DMS53 (cell line): ENCODE measurements around the gene DDX54.
A peak's percentile ranks its signal among the peaks of the same experiment; 100 is the strongest.
"Not testable (repeated sequence)": the region's sequence is repeated elsewhere in the genome, so short reads cannot be mapped to it uniquely, and the experiment has no call there.

Experiments
- DNase-seq: peaks from one replicate; lab custom pipeline; 2025; lab: John Stamatoyannopoulos, UW

The DDX54 gene

GRCh38 chr12:113220593-113221180 lies 35.4 kb upstream of the DDX54 start:
- DNase-seq, result peak; percentile 87

DNA sequence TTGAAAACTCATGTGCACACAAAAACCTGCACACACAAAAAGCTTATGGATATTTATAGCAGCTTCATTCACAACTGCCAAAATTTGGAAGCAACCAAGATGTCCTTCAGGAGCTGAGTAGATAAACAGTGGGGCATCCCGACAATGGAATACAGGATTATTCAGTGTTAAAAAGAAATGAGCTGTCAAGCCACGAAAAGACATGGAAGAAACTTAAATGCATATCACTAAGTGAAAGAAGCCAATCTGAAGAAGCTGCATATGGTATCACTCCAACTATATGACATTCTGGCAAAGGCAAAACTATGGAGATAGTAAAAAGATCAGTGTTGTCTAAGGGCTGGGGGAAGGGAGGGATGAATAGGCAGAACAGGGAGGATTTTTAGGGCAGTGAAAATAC lies 30.7 kb upstream of the DDX54 start:
- no peak for DNase-seq

DNA sequence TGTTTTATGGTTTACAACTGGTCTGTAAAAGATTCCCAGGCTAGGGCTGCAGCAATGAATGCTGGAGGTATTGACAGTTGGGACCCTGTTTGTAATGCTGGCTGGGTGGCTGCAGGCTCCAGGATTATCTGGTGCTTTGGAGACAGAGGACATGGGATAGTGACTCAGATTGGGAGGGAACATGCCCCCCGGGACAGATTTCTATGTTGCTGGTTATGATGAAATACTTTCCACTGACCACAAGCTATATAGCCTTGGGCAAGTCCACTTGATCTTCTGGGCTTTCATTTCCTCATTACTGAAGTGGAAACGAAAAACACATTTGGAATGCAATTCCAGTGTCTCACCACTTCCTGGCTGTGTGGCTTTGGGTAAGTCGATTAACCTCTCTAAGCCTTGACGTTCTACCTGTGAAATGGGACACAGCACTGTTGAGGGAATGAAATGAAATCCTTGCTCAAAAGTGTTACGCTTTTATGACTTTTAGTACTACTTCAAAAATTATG lies 29.7 kb upstream of the DDX54 start:
- DNase-seq, result peak; percentile 60

DNA sequence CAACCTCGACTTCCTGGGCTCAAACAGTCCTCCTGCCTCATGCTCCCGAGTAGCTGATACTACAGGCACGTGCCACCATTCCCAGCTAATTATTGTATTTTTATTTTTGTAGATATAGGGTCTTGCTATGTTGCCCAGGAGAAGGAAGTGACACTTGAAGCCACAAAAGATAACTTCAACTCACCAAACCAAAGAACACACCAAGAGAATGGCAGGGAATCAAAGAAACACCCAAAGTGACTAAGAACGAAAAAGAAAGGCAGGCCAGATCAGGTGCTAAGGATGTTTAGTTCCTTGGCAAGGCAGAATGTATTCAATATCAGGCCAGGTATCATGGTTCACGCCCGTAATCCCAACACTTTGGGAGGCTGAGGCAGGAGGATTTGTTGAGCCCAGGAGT lies 25.9 kb upstream of the DDX54 start:
- DNase-seq, result no peak

DNA sequence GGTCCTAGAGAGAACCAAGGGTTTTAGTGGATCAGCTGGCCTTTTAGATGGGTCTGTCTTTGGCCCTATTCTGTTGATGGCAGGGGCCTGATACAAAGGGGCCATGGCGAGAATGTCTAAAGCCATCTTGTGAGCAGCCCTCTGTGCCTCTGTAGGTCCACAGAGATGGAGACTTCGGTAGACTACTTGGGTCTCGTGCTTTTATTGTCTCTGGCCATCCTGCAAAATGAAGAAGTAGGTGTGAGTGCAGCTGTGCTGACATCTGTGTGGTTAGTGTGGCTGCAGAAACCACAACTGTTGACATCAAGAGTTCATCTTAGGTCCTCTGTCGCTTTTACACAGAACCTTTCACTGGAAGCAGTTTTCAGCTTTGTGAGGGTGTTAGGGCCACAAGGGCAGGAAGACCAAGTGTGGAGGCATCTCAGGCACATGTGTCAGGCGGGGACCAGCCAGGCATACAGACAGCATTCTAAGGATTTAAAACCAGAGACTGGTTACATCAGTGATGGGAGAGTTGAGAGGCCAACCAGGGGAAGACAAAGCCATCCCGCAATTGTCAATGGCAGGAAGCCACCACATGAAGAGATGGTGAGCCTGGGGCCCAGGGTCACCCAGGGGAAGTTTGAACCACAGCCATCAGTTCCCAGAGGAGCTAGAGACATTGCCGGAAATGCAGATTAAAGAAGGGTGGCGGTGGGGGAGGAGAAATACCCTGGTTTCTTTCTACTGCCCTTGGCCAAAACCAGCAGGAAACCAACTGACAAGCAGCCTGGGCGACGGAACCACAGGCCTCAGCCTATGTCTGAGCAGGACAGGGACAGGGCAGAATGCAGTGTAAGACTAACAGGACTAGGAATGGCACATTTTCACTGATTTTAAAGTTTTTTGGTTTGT lies 23.0 kb upstream of the DDX54 start:
- DNase-seq, result no peak

DNA sequence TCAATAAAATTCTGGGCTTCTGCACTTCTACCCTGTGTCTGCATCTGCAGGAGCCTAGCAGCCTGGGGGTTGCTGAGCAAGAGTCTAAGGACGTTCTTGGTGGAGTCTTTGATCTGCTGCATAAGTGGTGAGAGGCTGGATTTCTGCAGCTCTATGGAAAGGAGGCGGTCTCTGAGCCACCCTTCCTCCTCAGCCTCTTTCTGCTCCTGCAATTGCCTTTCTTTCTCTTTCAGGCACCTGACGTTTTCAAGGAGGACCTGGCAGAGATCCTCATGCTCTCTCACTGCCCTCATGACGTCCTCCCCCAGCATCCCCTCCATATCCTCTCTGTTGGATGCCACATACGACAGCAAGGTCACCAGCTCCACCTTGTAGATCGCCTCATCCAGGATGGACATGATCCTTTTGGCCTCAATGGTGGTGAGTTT lies 22.3 kb upstream of the DDX54 start:
- DNase-seq, result no peak

DNA sequence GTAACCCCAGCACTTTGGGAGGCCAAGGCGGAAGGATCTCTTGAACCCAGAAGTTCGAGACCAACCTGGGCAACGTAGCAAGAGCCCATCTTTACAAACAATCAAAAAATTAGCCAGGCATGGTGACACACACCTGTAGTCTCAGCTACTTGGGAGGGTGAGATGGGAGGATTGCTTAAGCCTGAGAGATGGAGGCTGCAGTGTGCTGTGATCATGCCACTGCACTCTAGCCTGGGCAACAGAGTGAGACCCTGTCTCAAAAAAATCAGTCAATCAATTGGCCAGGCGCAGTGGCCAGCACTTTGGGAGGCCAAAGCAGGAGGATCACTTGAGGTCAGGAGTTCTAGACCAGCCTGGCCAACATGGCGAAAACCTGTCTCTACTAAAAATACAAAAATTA lies 21.5 kb upstream of the DDX54 start:
- DNase-seq, result not testable (repeated sequence)

DNA sequence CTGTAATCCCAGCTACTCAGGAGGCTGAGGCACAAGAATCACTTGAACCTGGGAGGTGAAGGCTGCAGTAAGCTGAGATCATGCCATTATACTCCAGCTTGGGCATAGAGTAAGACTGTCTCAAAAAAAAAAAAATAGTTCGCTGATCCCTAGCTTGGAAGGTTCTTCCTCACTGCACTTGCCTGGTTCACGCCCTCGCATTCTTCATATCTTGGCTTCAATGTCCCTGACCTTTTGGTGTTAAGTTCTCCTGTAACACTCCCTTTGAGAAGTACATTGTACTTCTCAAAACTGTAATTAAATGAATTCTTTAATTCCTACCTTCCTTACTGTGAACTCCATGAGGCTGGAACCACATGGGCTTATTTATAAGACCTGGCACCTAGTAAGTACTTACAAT lies 19.5 kb upstream of the DDX54 start:
- no peak for DNase-seq

DNA sequence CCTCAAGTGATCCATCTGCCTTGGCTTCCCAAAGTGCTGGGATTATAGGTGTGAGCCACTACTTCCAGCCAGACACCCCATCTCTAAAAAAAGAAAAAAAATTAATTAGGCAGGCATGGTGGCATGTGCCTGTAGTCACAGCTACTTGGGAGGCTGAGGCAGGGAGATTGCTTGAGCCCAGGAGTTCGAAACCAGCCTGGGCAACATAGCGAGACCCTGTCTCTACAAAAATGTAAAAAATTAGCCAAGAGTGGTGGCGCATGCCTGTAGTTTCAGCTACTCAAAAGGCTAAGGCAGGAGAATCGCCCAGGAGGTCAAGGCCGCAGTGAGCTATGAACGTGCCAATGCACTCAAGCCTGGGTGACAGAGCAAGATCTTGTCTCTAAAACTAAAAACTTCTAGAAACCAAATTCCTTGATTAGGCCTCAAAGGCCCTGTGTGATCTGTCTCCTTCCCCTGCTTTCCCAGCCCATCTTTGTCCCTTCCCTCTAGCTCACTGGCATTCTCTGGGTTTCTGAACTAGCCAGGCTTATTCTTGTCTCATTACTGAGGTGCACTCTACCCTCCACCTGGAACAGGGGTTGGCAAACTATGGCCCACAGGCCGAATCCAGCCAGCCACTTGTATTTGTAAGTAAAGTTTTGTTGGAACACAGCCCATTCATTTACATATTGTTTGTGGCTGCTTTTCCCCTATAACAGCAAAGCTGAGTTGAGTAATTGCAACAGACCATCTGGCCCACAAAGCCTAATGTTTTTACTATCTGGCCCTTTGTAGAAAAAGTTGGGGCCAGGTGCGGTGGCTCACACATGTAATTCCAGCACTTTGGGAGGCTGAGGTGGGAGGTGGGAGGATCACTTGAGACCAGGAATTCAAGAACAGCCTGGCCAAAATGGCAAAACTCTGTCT lies 18.8 kb upstream of the DDX54 start:
- DNase-seq, result no peak

DNA sequence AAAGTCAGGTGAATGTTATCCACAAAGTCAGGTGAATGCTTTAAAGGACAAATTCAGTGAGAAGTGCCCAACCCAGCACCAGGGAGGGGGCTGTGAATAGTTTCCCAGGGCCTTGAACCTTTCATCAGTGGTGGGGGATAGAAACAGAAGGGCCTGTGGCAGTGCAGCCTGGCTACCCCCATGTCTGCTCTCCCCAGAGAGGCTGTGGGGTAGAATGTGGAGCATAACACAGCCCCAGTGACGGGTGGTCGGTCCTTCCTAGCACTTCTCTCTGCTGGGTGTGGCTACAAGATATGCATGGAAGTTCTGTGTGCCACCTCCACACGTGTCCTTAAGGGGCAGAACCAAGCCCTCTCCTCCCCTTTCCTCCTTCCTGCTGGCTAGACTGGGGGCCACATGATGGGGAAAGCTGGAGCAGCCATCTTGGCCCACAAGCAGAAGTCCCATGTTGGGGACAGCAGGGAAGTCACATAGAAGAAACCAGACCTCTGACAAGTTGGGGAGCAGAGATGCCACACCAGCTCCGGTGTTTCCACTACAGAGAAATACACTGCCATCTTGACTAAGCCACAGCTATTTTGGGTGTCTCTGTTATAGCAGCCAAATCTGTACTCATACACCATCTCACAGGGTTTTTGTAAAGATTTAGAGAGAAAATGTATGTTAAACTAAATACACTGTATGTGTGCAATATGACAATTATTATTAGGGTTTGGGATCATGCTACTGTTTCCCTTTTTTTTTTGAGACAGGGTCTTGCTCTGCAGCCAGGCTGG lies 17.2 kb upstream of the DDX54 start:
- DNase-seq, result no peak

DNA sequence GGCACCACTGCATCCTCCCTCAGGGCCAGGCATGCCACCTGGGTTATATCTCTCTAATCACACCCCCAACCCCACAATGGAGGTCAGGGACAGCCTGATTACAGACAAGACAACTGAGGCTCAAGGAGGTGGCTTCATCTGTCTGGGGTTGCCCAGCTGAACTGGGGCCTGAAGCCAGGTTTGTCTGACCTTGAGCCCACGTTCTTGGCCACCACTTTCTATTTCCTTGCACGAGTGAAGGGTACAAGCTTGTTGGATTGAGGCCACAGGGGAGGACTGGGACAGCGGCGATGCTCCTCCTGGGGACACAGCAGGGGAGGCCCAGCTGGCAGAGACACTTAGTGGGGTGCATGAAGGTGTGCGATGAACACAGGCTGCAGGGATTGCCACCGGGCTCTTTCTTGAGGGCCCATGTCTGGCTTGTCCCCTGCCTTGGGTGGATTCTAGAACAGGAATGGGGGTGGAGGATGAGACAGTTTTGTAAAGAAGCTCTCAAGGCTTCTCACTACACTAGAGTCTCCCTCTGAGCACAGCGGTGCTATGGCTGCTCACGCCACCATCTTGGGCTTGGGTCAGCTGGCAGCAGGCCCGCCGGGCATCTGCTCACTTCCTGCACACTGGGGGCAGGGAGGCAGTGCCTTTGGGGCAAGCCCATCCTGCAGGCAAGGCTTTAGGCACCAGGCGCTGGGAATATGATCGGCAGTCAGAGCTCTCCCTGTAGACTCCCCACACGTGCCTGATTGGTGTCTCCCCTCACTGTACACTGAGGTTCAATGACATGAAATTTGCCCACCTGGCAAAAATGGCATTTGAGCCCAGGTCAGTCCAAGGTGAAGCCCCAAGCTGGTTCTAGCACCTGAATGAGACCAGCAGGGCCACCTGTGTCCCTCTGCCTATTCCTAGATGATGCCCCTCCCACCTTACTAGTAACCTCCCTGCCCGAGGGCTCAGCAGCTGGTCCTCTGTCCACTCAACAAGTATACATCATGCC lies 16.2 kb upstream of the DDX54 start:
- no peak for DNase-seq

- DNase-seq, result no peak
These were observed 14.9 kb upstream of the DDX54 start for GRCh38 chr12:113200021-113200797.

- DNase-seq, result no peak
These were observed 13.0 kb upstream of the DDX54 start for GRCh38 chr12:113198296-113198695.

DNA sequence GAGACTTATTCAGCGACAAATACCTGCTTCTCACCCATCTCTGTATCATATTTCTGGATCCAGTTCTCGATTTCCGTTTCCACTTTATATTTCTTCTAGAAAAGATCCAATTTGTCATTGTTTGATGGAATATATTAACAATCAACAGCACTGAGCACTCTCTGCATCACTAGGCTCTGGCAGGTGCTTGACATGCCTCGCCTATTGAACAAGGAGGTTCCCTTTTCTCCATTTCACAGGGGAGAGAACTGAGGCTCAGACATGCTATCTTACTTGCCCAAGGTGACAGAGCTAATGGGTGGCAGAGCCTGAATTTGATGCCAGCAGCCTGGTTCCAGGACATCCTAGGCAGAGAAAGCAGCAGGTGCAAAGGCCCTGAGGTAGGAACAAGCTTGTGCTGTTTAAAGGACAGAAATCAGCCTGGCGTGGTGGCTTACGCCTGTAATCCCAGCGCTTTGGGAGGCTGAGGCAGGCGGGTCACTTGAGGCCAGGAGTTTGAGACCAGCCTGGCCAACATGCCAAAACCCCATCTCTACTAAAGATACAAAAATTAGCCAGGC lies 12.3 kb upstream of the DDX54 start:
- DNase-seq, result no peak

DNA sequence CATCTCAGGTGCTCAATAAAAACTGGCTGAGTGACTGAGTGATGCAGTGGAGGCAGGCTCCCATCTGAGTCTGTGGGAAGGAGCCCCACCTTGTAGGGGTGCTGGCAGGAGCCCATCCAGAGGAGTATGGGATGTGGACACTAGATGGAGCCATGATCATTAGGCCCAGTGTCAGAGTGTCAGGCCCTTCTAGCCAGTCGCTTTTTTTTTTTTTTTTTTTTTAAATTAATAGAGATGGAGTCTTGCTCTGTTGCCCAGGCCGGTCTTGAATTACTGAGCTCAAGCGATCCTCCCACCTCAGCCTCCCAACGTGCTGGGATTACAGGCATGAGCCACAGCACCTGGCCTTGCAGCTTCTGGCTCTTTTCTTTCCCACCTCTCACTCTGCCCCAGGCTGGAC lies 11.7 kb upstream of the DDX54 start:
- DNase-seq, result peak; percentile 92

GRCh38 chr12:113196582-113196981 lies 11.3 kb upstream of the DDX54 start:
- no peak for DNase-seq

- DNase-seq, result no peak
These were observed 10.3 kb upstream of the DDX54 start for GRCh38 chr12:113195598-113195997.

- DNase-seq, result no peak
These were observed 9.7 kb upstream of the DDX54 start for GRCh38 chr12:113194971-113195391.

DNA sequence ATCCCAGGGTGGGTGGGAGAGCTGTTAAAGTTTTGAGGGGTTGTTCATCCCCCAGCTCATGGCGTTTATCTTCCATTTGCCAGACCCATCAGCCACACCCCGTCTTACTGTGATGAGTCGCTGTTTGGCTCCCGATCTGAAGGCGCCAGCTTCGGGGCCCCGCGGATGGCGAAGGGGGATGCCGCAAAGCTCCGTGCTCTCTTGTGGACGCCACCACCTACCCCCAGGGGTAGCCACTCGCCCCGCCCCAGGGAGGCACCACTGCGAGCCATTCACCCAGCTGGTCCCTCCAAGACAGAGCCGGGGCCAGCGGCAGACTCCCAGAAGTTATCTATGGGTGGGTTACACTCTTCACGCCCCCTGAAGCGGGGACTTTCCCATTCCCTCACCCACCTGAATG lies 5.9 kb upstream of the DDX54 start:
- no peak for DNase-seq
